T47D (cell line): ENCODE measurements around the gene ARMC6.
A peak's percentile ranks its signal among the peaks of the same experiment; 100 is the strongest.

ENCODE experiments used
- DNase-seq, 2 experiments: peaks; one replicate each; pipeline versions ENCODE4 v3.0.0 to v3.0.0-alpha.2; 2011 to 2012; ENCODE audit warnings: low read depth in 1 of 2, low spot score in 1 of 2
- JUND ChIP-seq: IDR thresholded peaks from 2 replicates; pipeline ENCODE4 v1.6.1; 2012; ENCODE audit warnings: low read depth
- in situ Hi-C: cut with HindIII; loops from 2 replicates; pipeline ENCODE4 v1.10.0; 2016; ENCODE audit warnings: low sequenced_read_pairs, low pct_unique_long_range_greater_than_20kb

ARMC6 gene

DNA sequence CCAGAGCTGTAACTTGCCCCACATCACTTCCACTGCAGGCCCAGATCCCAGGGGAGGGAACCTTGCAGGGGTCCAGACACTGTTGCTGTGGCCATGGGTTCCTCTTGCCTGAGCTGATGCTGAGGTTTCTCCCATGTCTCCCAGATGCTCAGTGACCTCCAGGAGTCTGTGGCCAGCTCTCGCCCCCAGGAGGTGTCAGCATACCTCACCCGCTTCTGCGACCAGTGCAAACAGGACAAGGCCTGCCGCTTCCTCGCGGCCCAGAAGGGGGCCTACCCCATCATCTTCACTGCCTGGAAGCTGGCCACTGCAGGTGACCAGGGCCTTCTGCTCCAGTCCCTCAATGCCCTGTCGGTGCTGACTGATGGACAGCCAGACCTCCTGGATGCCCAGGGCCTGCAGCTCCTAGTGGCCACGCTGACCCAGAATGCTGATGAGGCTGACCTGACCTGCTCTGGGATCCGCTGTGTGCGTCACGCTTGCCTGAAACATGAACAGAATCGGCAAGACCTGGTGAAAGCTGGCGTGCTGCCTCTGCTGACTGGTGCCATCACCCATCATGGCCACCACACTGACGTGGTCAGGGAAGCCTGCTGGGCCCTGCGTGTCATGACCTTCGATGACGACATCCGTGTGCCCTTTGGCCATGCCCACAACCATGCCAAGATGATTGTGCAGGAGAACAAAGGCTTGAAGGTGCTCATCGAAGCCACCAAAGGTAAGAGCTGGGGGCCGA lies 18.2 kb downstream of the ARMC6 start:
- no peak for DNase-seq
- TF ChIP-seq JUND = no peak
- in situ Hi-C loops = no loop called here

DNA sequence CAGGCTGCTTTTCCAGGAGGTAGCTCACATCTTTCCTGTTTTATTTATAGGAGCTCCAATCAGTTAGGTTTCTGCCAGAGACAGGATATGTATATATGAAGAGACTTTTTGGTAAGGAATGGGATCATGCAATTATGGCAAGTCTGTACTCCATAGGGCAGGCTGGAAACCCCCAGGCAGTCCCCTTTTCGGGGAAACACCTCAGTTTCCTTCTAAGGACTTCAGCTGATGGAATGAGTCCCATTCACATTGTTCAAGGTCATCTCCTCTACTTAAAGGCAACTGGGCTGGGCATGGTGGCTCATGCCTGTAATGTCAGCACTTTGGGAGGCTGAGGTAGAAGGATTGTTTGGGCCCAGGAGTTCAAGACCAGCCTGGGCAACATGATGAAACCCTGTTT lies 19.5 kb downstream of the ARMC6 start:
- DNase-seq = no peak
- TF ChIP-seq JUND = no peak
- in situ Hi-C loops = no loop called here

DNA sequence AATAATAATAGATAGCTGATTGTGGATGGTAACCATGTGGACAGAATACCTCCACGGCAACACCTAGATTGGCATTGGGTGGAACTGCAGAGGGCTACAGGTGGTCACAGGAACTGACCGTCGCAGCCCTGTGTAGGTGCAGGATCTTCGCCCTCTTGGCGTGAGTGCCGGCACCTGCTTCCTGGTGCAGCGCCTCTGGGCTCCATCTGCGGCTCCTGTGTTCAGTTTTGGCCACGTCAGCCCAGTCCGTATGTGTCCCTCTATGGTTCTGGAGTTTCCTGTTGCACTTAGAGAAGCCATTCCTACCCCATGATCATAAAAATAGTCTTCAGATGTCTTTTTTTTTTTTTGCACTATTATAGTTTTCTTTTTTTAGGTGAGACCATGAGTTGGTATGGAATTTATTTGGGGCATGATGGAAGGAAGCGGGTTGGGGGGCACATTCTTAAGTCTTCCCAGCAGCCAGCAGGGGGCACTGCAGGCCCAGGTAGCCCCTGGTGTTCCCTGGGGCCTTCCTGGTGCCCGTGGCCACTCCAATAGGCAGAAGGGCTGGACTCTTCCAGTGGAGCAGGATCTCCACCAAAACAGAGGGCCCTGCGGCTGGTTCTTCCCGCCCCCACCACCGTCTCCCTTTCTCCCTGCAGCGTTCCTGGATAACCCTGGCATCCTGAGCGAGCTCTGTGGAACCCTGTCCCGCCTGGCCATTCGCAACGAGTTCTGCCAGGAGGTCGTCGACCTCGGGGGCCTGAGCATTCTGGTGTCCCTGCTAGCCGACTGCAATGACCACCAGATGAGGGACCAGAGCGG lies 20.3 kb downstream of the ARMC6 start:
- in situ Hi-C loops = no loop called here
- DNase-seq = peak in 1 of 2 experiments; percentile 34
- no peak for TF ChIP-seq JUND

GRCh38 chr19:19054315-19054938 lies 21.0 kb downstream of the ARMC6 start:
- no peak for DNase-seq
- in situ Hi-C loops = no loop called here
- TF ChIP-seq JUND = no peak

DNA sequence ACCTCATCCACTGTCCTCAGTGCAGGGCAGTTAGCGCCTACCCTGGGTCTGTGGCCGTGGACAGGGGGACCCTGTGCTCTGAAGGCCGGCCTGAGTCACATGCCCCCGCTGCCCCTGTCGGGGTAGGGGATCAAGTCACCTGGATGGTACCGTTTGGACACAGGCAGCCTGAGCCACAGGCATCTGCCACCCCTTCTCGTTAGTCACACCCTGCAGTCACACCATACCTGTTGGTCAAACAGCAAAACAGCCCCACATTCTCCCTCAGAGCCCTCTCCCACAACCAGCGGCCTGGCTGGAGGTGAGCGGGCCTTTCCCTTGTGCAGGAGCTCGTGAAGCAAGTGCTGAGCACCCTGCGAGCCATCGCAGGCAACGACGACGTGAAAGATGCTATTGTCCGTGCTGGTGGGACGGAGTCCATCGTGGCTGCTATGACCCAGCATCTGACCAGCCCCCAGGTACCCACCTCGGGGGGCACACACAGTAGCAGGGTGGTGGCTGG lies 21.6 kb downstream of the ARMC6 start:
- TF ChIP-seq JUND = no peak
- in situ Hi-C loops = no loop called here
- DNase-seq = no peak

DNA sequence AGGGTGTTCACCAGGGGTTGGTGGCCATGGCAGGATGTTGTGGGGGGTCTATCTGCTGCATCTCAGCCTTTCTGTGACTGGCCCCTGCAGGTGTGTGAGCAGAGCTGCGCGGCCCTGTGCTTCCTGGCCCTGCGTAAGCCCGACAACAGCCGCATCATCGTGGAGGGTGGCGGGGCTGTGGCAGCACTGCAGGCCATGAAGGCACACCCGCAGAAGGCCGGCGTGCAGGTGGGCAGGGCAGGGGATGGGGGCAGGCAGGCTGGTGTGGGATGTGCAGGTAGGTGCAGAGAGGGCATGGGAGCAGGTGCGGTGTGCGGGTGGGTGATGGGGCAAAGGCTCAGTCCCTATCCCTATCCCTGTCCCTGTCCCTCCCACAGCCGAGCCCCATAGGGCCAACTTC lies 22.3 kb downstream of the ARMC6 start:
- in situ Hi-C loops = no loop called here
- no peak for DNase-seq

GRCh38 chr19:19056636-19057275 lies 23.4 kb downstream of the ARMC6 start:
- no peak for TF ChIP-seq JUND
- in situ Hi-C loops = no loop called here
- no peak for DNase-seq

More for the DNA sequence above, 22.3 kb downstream of the ARMC6 start:
- no peak for TF ChIP-seq JUND

- no peak for TF ChIP-seq JUND
- DNase-seq = no peak
- in situ Hi-C loops = no loop called here
Observed at GRCh38 chr19:19057317-19057716, 23.9 kb downstream of the ARMC6 start.

GRCh38 chr19:19057720-19058119 lies 24.3 kb downstream of the ARMC6 start:
- TF ChIP-seq JUND = no peak
- in situ Hi-C loops = no loop called here
- DNase-seq = no peak

DNA sequence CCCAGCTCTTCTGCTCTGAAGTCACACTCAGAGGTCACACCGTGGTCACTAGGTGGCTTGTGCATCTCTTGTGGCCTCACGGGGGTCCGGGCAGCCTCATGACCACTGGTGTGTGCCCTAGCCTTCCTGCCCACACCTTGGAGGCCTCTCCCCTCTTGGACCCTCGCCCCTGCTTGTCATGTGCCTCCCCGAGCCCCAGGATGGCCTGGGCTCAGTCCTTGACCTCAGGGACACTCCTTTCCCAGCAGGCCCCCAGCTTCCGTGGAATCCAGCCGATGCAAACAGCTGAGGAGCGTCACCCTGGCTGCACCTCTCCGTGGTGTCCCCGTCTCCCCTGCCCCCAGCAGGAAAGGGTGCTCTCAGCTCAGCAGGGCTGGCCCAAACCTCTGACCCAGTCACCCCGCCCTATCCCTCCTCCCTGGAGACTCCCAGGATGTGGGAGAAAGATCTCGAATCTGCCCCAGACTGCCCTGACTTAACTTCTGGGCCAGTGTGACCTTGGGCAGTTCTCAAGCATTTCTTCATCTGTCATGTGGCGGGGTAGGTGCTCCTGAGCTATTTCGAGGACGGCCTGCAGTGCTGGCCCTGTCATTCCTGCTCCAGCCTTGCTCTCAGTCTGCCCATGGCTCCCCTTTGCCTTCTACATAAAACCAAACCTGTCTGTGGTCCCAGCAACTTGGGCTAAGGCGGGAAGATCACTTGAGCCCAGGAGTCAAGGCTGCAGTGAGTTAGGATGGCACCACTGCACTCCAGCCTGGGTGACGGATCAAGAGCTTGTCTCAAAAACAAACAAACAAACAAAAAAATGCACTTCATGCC lies 25.8 kb downstream of the ARMC6 start:
- no peak for TF ChIP-seq JUND
- in situ Hi-C loops = no loop called here
- no peak for DNase-seq

DNA sequence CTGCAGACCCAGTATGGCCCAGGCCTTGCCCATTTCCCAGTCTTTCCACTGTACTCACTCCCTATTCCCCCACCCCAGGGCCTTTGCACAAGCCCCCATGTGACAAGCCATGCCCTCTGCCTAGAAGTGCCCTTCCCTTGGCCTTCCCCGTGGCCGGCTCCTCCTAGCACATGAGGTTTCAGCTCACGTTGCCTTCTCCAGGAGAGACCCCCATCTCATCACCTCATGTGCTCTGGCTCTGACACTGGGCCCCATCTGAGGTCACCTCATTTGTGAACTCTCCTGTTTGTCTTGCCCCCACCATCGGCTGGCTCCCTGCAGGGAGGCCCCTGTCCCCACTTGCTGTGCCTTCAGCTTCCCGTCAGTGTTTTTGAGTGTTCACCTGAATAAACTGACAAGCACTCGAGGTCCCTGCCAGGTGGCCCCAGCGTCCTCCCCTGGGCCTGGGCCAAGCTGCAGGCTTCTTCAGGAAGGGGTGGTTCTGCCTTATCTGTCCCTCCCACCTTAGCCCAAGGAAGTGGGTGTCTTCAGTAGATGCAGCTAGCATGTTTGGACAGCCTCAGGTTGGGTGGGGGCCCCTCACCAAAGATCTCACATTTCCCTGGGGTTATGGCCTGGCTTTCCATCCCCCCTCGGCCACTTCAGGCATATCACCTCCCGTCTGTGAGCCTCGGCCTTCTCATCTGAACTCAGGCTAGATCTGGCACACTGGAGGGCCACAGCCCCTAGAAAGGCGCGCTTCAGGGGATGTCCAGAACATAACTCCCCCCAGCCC lies 26.6 kb downstream of the ARMC6 start:
- TF ChIP-seq JUND = no peak
- in situ Hi-C loops = no loop called here
- no peak for DNase-seq
